HG03439 (cell line): ENCODE results near the gene TMLHE.
"Not testable (repeated sequence)": the region's sequence is repeated elsewhere in the genome, so short reads cannot be mapped to it uniquely, and the experiment has no call there.

ENCODE experiments used
- ATAC-seq: cut with Tn5 transposase; IDR thresholded peaks from one replicate; pipeline ENCODE4 v1.9.1; 2021; ENCODE audit warnings: mild to moderate bottlenecking, moderate library complexity; ENCODE audit not compliant: unreplicated experiment

The TMLHE gene

GRCh38 chrX:155505296-155505695, 107.5 kb downstream of the TMLHE start:
- no peak for ATAC-seq

GRCh38 chrX:155495134-155495533, 117.6 kb downstream of the TMLHE start:
- ATAC-seq, result not testable (repeated sequence)

GRCh38 chrX:155491421-155491820, 121.3 kb downstream of the TMLHE start:
- not testable (repeated sequence) for ATAC-seq

GRCh38 chrX:155477136-155477535, 135.6 kb downstream of the TMLHE start:
- not testable (repeated sequence) for ATAC-seq

- ATAC-seq, result not testable (repeated sequence)
Observed at GRCh38 chrX:155466269-155466938, 146.3 kb downstream of the TMLHE start.

GRCh38 chrX:155460501-155460900, 152.3 kb downstream of the TMLHE start:
- ATAC-seq, result not testable (repeated sequence)

GRCh38 chrX:155458471-155458870, 154.3 kb downstream of the TMLHE start, which contains the start of gene F8A3:
Gene F8A3, minus strand, starts transcription at chrX:155458620. Its CDS starts 20 bp downstream, at chrX:155458600.
- ATAC-seq, result peak; percentile 82

GRCh38 chrX:155457761-155458447, 154.8 kb downstream of the TMLHE start:
- ATAC-seq, result peak; percentile 50

- no peak for ATAC-seq
Observed at GRCh38 chrX:155441097-155441496, 171.7 kb downstream of the TMLHE start.
